ENCODE data around the gene OR52J3. TPM values are rescaled to one million over a fixed set of nuclear protein-coding genes. Genes with fewer than 3 reads are reported as not detected.

OR52J3 gene
- polyA plus RNA-seq, 3 donors: not detected

DNA sequence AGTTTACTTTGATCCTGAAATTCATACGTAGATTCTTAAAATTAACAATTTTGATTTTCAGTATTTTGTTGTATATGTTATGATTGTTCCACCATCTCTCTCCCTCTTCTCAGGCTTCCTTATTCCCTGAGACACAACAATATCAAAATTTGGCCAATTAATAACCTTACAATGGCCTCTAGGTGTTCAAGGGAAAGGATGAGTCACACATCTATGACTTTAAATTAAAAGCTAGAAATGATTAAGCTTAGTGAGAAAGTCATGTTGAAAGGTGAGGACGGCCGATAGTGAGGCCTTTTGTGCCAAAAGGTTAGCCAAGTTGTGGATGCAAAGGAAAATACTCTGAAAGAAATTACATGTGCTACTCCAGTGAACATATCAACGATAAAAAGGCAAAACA is 5.5 kb upstream of the OR52J3 start:
- DNase-seq: no peak
- Histone ChIP-seq H3K4me1 (ENCODE audit: control insufficient read depth in 1 of 2, insufficient read depth in 2 of 2, low read length in 2 of 2) (no peaks in the 10 kb centered on the region), H3K27ac (ENCODE audit: low read depth in 1 of 2, low read length in 2 of 2) (no peak overlapping the region), H4K20me1 (ENCODE audit: insufficient read depth, low read length) (no peaks in the 10 kb centered on the region), H3K4me2 (replicated peaks; ENCODE audit: extremely low read depth, low read length, poor library complexity, severe bottlenecking) (no peak overlapping the region), H3K27me3 (ENCODE audit: control insufficient read depth in 2 of 2, insufficient read depth in 2 of 2, low read length in 2 of 2) (no peaks in the 10 kb centered on the region), H3K9ac (ENCODE audit: insufficient read depth, low read length, poor library complexity, severe bottlenecking) (no peak overlapping the region), H3K36me3 (replicated peaks in 1 of 2; ENCODE audit: control insufficient read depth in 1 of 2, insufficient read depth in 2 of 2, low read length in 2 of 2) (no peaks in the 10 kb centered on the region), H3K4me3 (replicated peaks in 1 of 3; ENCODE audit: low read depth in 2 of 3, low read length in 3 of 3) (no peak overlapping the region), H2AFZ (ENCODE audit: insufficient read depth, low read depth, low read length, poor library complexity, severe bottlenecking) (no peak overlapping the region), H3K79me2 (ENCODE audit: insufficient read depth, low read length) (no peaks in the 10 kb centered on the region), H3K9me3 (replicated peaks in 1 of 2; ENCODE audit: control insufficient read depth in 1 of 2, insufficient read depth in 1 of 2, low read length in 2 of 2) (no peaks in the 10 kb centered on the region)
- TF ChIP-seq, protein P1, sequence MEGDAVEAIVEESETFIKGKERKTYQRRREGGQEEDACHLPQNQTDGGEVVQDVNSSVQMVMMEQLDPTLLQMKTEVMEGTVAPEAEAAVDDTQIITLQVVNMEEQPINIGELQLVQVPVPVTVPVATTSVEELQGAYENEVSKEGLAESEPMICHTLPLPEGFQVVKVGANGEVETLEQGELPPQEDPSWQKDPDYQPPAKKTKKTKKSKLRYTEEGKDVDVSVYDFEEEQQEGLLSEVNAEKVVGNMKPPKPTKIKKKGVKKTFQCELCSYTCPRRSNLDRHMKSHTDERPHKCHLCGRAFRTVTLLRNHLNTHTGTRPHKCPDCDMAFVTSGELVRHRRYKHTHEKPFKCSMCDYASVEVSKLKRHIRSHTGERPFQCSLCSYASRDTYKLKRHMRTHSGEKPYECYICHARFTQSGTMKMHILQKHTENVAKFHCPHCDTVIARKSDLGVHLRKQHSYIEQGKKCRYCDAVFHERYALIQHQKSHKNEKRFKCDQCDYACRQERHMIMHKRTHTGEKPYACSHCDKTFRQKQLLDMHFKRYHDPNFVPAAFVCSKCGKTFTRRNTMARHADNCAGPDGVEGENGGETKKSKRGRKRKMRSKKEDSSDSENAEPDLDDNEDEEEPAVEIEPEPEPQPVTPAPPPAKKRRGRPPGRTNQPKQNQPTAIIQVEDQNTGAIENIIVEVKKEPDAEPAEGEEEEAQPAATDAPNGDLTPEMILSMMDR (IDR thresholded peaks at IDR 0.05): no peak
- Mint-ChIP-seq H3K9me3 (peaks cover 0 to 3% (median 0%) of the 10 kb centered on the region in 7 donors), H3K27ac (no peak overlapping the region), H3K36me3 (no peaks in the 10 kb centered on the region), H3K4me3 (no peak overlapping the region), H3K4me1 (no peaks in the 10 kb centered on the region), H3K27me3 (ENCODE audit: low read depth in 3 of 3) (peaks cover 0 to 1% (median 0%) of the 10 kb centered on the region in 3 donors)
- no CpG with 5 or more reads among the region's 4 CpGs for WGBS (ENCODE audit: insufficient coverage)
- intact Hi-C loops (cut with micrococcal nuclease): no loop called here

GRCh38 chr11:5042091-5042490 is 4.2 kb upstream of the OR52J3 start:
- intact Hi-C loops (cut with micrococcal nuclease): no loop called here
- no peaks in the 10 kb centered on the region for H4K20me1 ChIP-seq (ENCODE audit: insufficient read depth, low read length)
- H3K4me3 Mint-ChIP-seq: no peak overlapping the region
- no peaks in the 10 kb centered on the region for H3K36me3 ChIP-seq (replicated peaks in 1 of 2; ENCODE audit: control insufficient read depth in 1 of 2, insufficient read depth in 2 of 2, low read length in 2 of 2)
- H3K4me1 ChIP-seq (ENCODE audit: control insufficient read depth in 1 of 2, insufficient read depth in 2 of 2, low read length in 2 of 2): no peaks in the 10 kb centered on the region
- H3K36me3 Mint-ChIP-seq: no peaks in the 10 kb centered on the region
- peaks cover 0 to 1% (median 0%) of the 10 kb centered on the region in 3 donors for H3K27me3 Mint-ChIP-seq (ENCODE audit: low read depth in 3 of 3)
- WGBS (ENCODE audit: insufficient coverage): 100% methylated on average over 2 of the region's 3 CpGs
- no peak overlapping the region for H2AFZ ChIP-seq (ENCODE audit: insufficient read depth, low read depth, low read length, poor library complexity, severe bottlenecking)
- no peak overlapping the region for H3K4me3 ChIP-seq (replicated peaks in 1 of 3; ENCODE audit: low read depth in 2 of 3, low read length in 3 of 3)
- no peaks in the 10 kb centered on the region for H3K79me2 ChIP-seq (ENCODE audit: insufficient read depth, low read length)
- TF ChIP-seq, protein P1 (IDR thresholded peaks at IDR 0.05): no peak
- H3K4me1 Mint-ChIP-seq: no peaks in the 10 kb centered on the region
- no peaks in the 10 kb centered on the region for H3K27me3 ChIP-seq (ENCODE audit: control insufficient read depth in 2 of 2, insufficient read depth in 2 of 2, low read length in 2 of 2)
- H3K27ac Mint-ChIP-seq: no peak overlapping the region
- H3K4me2 ChIP-seq (replicated peaks; ENCODE audit: extremely low read depth, low read length, poor library complexity, severe bottlenecking): no peak overlapping the region
- peaks cover 0 to 3% (median 0%) of the 10 kb centered on the region in 7 donors for H3K9me3 Mint-ChIP-seq
- H3K9me3 ChIP-seq (replicated peaks in 1 of 2; ENCODE audit: control insufficient read depth in 1 of 2, insufficient read depth in 1 of 2, low read length in 2 of 2): no peaks in the 10 kb centered on the region
- no peak overlapping the region for H3K9ac ChIP-seq (ENCODE audit: insufficient read depth, low read length, poor library complexity, severe bottlenecking)
- DNase-seq: no peak
- no peak overlapping the region for H3K27ac ChIP-seq (ENCODE audit: low read depth in 1 of 2, low read length in 2 of 2)
